HCT116 (cell line): ENCODE measurements around the gene MIR17HG. TPM values are rescaled to one million over a fixed set of nuclear protein-coding genes. Genes with fewer than 3 reads are reported as not detected.

ENCODE experiments used
- ATAC-seq: fragments of 200-7000 bp; cut with Tn5 transposase; 2 replicates; pipeline ENCODE4 v1.9.1; 2020; ENCODE audit warnings: mild to moderate bottlenecking, moderate library complexity
- BruUV-seq: library from RNA; stranded (reverse); fragments of 400-500 nt; replicated peaks from 2 replicates; lab custom pipeline; 2021; lab: Mats Ljungman, UMichigan
- CTCF ChIA-PET: fragments of 300-600 bp; sonication (Branson Sonifier 250); formaldehyde crosslinking; loops from one replicate; lab custom pipeline; 2021; ENCODE audit warnings: antibody characterized with exemption; lab: Charles Lee
- POLR2A ChIA-PET: fragments of 300-600, 350-600 bp; sonication (Branson Sonifier 250); formaldehyde crosslinking; loops from one replicate; lab custom pipeline; 2021; ENCODE audit warnings: antibody characterized with exemption; lab: Charles Lee
- RAD21 ChIA-PET, 2 experiments: fragments of 300-600 bp; sonication (Branson Sonifier 250); formaldehyde crosslinking; loops; one replicate each; lab custom pipeline; 2023; ENCODE audit warnings: low total read pairs in 2 of 2; ENCODE audit not compliant: uncharacterized antibody in 2 of 2, unreplicated experiment in 2 of 2, low non-redundant PET in 1 of 2; lab: Charles Lee
- DNase-seq: peaks from one replicate; pipeline ENCODE4 v3.0.0-alpha.2; 2010; ENCODE audit warnings: low read depth, low spot score
- H2AFZ ChIP-seq: fragments of 200-600 bp; shearing (Covaris generic), sonication (generic); 2 replicates; pipeline ENCODE4 v1.6.1; 2017; ENCODE audit warnings: low read depth, mixed run types, mixed read lengths, antibody characterized with exemption, low read length; ENCODE audit not compliant: poor library complexity, severe bottlenecking
- H3K27ac ChIP-seq: 2 replicates; pipeline ENCODE4 v1.5.1; 2012; ENCODE audit warnings: low read depth, low read length
- H3K27me3 ChIP-seq: fragments of 200-600 bp; sonication (generic); 2 replicates; pipeline ENCODE4 v1.6.1; 2016; ENCODE audit warnings: mixed run types, low read length, mixed read lengths; ENCODE audit not compliant: insufficient read depth
- H3K36me3 ChIP-seq, 2 experiments: fragments of 200-500 bp in 1 of 2; fragments of 200-600 bp in 1 of 2; sonication (Bioruptor generic) in 1 of 2; sonication (generic) in 1 of 2; 2 replicates each; pipeline versions ENCODE4 v1.5.1 to v1.6.1; 2014 to 2016; ENCODE audit warnings: low read length in 2 of 2, inconsistent platforms in 1 of 2, mixed read lengths in 1 of 2, mixed run types in 1 of 2; ENCODE audit not compliant: insufficient read depth in 2 of 2, control insufficient read depth in 1 of 2
- H3K4me1 ChIP-seq, 2 experiments: fragments of 200-600 bp in 1 of 2; sonication (generic) in 1 of 2; 2 replicates each; pipeline versions ENCODE4 v1.5.1 to v1.6.1; 2012 to 2017; ENCODE audit warnings: low read length in 2 of 2, inconsistent platforms in 1 of 2, mild to moderate bottlenecking in 1 of 2, mixed read lengths in 1 of 2, mixed run types in 1 of 2, moderate library complexity in 1 of 2; ENCODE audit not compliant: insufficient read depth in 2 of 2, control insufficient read depth in 1 of 2
- H3K4me2 ChIP-seq: fragments of 200-600 bp; sonication (generic); 2 replicates; pipeline ENCODE4 v1.6.1; 2017; ENCODE audit warnings: mixed run types, low read length, mixed read lengths
- H3K4me3 ChIP-seq, 2 experiments: fragments of 200-600 bp in 1 of 2; sonication (generic) in 1 of 2; replicated peaks in 1 of 2; 2 replicates each; pipeline ENCODE4 v1.5.1; 2011 to 2016; ENCODE audit warnings: low read length in 2 of 2, control low read depth in 1 of 2, low read depth in 1 of 2, mild to moderate bottlenecking in 1 of 2, mixed read lengths in 1 of 2, mixed run types in 1 of 2
- H3K79me2 ChIP-seq: fragments of 200-600 bp; sonication (generic); 2 replicates; pipeline ENCODE4 v1.6.1; 2017; ENCODE audit warnings: mild to moderate bottlenecking, mixed run types, low read length, moderate library complexity, mixed read lengths; ENCODE audit not compliant: insufficient read depth
- H3K9ac ChIP-seq: fragments of 200-600 bp; sonication (generic); 2 replicates; pipeline ENCODE4 v1.6.1; 2016; ENCODE audit warnings: low read length, mixed read lengths
- H3K9me2 ChIP-seq: fragments of 200-600 bp; sonication (generic), shearing (Covaris generic); 2 replicates; pipeline ENCODE4 v1.6.1; 2017; ENCODE audit warnings: mixed run types, mild to moderate bottlenecking, moderate library complexity; ENCODE audit not compliant: insufficient read depth
- H3K9me3 ChIP-seq, 2 experiments: fragments of 200-500 bp in 1 of 2; fragments of 200-600 bp in 1 of 2; sonication (Bioruptor generic) in 1 of 2; sonication (generic) in 1 of 2; 2 replicates each; pipeline ENCODE4 v1.6.1; 2014 to 2017; ENCODE audit warnings: low read length in 2 of 2, mixed read lengths in 2 of 2, inconsistent platforms in 1 of 2, low read depth in 1 of 2, mild to moderate bottlenecking in 1 of 2, mixed run types in 1 of 2, moderate library complexity in 1 of 2; ENCODE audit not compliant: control insufficient read depth in 1 of 2, insufficient read depth in 1 of 2
- H4K20me1 ChIP-seq: fragments of 200-600 bp; sonication (generic), shearing (Covaris generic); 2 replicates; pipeline ENCODE4 v1.6.1; 2017; ENCODE audit warnings: mixed run types, mild to moderate bottlenecking, moderate library complexity; ENCODE audit not compliant: insufficient read depth
- ATF3 ChIP-seq: IDR thresholded peaks from 2 replicates; pipeline ENCODE4 v1.6.1; 2012
- CEBPB ChIP-seq: IDR thresholded peaks from 2 replicates; pipeline ENCODE4 v1.6.1; 2012; ENCODE audit warnings: low read depth
- CTCF ChIP-seq, 3 experiments: fragments of 200-600 bp in 1 of 3; sonication (generic) in 1 of 3; IDR thresholded peaks in 2 of 3; conservative IDR thresholded peaks in 1 of 3; 2 replicates each; pipeline ENCODE4 v1.5.1; 2012 to 2017; ENCODE audit warnings: low read depth in 2 of 3, low read length in 2 of 3, antibody characterized with exemption in 1 of 3, borderline replicate concordance in 1 of 3, control low read depth in 1 of 3, mild to moderate bottlenecking in 1 of 3, mixed read lengths in 1 of 3, mixed run types in 1 of 3, moderate library complexity in 1 of 3; ENCODE audit not compliant: insufficient read depth in 1 of 3
- ELF1 ChIP-seq: IDR thresholded peaks from 2 replicates; pipeline ENCODE4 v1.6.1; 2012; ENCODE audit warnings: low read depth, borderline replicate concordance
- FOSL1 ChIP-seq: IDR thresholded peaks from 2 replicates; pipeline ENCODE4 v1.6.1; 2012; ENCODE audit warnings: low read depth
- JUND ChIP-seq: IDR thresholded peaks from 2 replicates; pipeline ENCODE4 v1.6.1; 2012
- MAX ChIP-seq: IDR thresholded peaks from 2 replicates; pipeline ENCODE4 v1.6.1; 2012
- POLR2A ChIP-seq: IDR thresholded peaks from 2 replicates; pipeline ENCODE4 v1.7.0; 2011; ENCODE audit warnings: borderline replicate concordance; ENCODE audit not compliant: insufficient read depth, insufficient read length; ENCODE audit errors: extremely low read depth
- RAD21 ChIP-seq: IDR thresholded peaks from 2 replicates; pipeline ENCODE4 v1.6.1; 2012; ENCODE audit warnings: low read depth, mild to moderate bottlenecking
- REST ChIP-seq: IDR thresholded peaks from 2 replicates; pipeline ENCODE4 v1.6.1; 2012; ENCODE audit warnings: low read depth
- SP1 ChIP-seq: IDR thresholded peaks from 2 replicates; pipeline ENCODE4 v1.6.1; 2012; ENCODE audit warnings: low read depth
- TCF7L2 ChIP-seq: IDR thresholded peaks from 2 replicates; pipeline ENCODE4 v1.7.0; 2011; ENCODE audit warnings: borderline replicate concordance, inconsistent platforms; ENCODE audit not compliant: insufficient read depth, insufficient read length; ENCODE audit errors: extremely low read depth
- YY1 ChIP-seq: IDR thresholded peaks from 2 replicates; pipeline ENCODE4 v1.6.1; 2011; ENCODE audit warnings: low read length, low read depth, moderate library complexity, mild to moderate bottlenecking; ENCODE audit not compliant: insufficient replicate concordance; ENCODE audit errors: extremely low read depth
- ZBTB33 ChIP-seq: IDR thresholded peaks from 2 replicates; pipeline ENCODE4 v1.6.1; 2011; ENCODE audit warnings: mild to moderate bottlenecking, low read length, moderate library complexity; ENCODE audit not compliant: insufficient replicate concordance; ENCODE audit errors: extremely low read depth
- ZNF274 ChIP-seq: fragments of 200-500 bp; sonication (Bioruptor generic); IDR thresholded peaks from 2 replicates; pipeline ENCODE4 v1.6.1; 2014; ENCODE audit warnings: mild to moderate bottlenecking, low read depth, low read length, inconsistent platforms
- intact Hi-C: fragments of 100-400 bp; cut with micrococcal nuclease; formaldehyde crosslinking; loops from 2 replicates; pipeline ENCODE4 v1.10.0; 2022
- total RNA-seq: library from RNA; stranded (reverse); gene quantifications from one replicate; pipeline ENCODE4 v1.2.1, GENCODE V29; 2021; ENCODE audit not compliant: unreplicated experiment

The MIR17HG gene
- total RNA-seq, 1 experiment from 2014 or later = 10.3 TPM

- H3K79me2 ChIP-seq = no peaks in the 10 kb centered on the region
- no peaks in the 10 kb centered on the region for H3K4me1 ChIP-seq
- H2AFZ ChIP-seq = no peak overlapping the region
- DNase-seq = no peak
- CTCF ChIA-PET = no interaction called here
- H3K4me2 ChIP-seq = no peak overlapping the region
- intact Hi-C loops = no loop called here
- H3K27ac ChIP-seq = no peak overlapping the region
- no TSS peak for BruUV-seq
- H3K9me2 ChIP-seq = no peaks in the 10 kb centered on the region
- peaks cover 34% of the 10 kb centered on the region for H3K27me3 ChIP-seq
- no peaks in the 10 kb centered on the region; the same call in 1 of the 2 replicates for H4K20me1 ChIP-seq
- H3K9me3 ChIP-seq = no peaks in the 10 kb centered on the region
- no peak for ATAC-seq
- RAD21 ChIA-PET = no interaction called here
- H3K36me3 ChIP-seq = no peaks in the 10 kb centered on the region
- no peak overlapping the region for H3K4me3 ChIP-seq
- POLR2A ChIA-PET = no interaction called here
- no peak overlapping the region for H3K9ac ChIP-seq
- TF ChIP-seq ATF3 (no peak), CTCF (IDR thresholded peaks at IDR 0.05 in 2 of 3, conservative IDR thresholded peaks at IDR 0.05 in 1 of 3; ENCODE audit: borderline replicate concordance in 1 of 3, insufficient read depth in 1 of 3, low read depth in 2 of 3, low read length in 2 of 3) (no peak), ZBTB33 (no peak), TCF7L2 (no peak), ZNF274 (no peak), YY1 (no peak), MAX (no peak), POLR2A (no peak), RAD21 (no peak), JUND (no peak), ELF1 (no peak), FOSL1 (no peak), CEBPB (no peak), SP1 (no peak), REST (no peak)
Observed at GRCh38 chr13:91312324-91312723, 35.2 kb upstream of the MIR17HG start.
